Measurements from ENCODE around the gene DHRS4L2. TPM values are rescaled to one million over a fixed set of nuclear protein-coding genes. Genes with fewer than 3 reads are reported as not detected.
"Not testable (repeated sequence)": the region's sequence is repeated elsewhere in the genome, so short reads cannot be mapped to it uniquely, and the experiment has no call there.

Gene DHRS4L2
- total RNA-seq, 1 experiment from 2014 or later, result 13.5 TPM

- not testable (repeated sequence) for H3K9me3 ChIP-seq, H3K36me3 ChIP-seq, H3K4me3 ChIP-seq, H3K27me3 ChIP-seq, DNase-seq
These were observed 27.0 kb upstream of the DHRS4L2 start for GRCh38 chr14:23961704-23962103.

DNA sequence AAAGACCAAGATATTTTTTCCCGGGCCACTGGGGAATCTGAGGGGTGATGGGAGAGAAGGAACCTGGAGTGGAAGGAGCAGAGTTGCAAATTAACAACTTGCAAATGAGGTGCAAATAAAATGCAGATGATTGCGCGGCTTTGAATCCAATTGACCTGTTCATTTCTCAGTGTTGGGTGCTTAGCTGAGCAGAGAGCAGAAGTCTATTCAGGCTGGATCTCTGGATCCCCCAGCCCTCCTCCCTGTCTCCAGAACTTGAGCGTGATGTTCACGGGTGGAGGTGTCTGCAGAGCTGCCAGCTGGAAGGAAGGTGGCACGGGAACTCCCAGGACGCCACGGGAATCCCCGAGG lies 19.6 kb upstream of the DHRS4L2 start:
- not testable (repeated sequence) for H3K27me3 ChIP-seq, H3K4me3 ChIP-seq, H3K36me3 ChIP-seq, DNase-seq, H3K9me3 ChIP-seq

DNA sequence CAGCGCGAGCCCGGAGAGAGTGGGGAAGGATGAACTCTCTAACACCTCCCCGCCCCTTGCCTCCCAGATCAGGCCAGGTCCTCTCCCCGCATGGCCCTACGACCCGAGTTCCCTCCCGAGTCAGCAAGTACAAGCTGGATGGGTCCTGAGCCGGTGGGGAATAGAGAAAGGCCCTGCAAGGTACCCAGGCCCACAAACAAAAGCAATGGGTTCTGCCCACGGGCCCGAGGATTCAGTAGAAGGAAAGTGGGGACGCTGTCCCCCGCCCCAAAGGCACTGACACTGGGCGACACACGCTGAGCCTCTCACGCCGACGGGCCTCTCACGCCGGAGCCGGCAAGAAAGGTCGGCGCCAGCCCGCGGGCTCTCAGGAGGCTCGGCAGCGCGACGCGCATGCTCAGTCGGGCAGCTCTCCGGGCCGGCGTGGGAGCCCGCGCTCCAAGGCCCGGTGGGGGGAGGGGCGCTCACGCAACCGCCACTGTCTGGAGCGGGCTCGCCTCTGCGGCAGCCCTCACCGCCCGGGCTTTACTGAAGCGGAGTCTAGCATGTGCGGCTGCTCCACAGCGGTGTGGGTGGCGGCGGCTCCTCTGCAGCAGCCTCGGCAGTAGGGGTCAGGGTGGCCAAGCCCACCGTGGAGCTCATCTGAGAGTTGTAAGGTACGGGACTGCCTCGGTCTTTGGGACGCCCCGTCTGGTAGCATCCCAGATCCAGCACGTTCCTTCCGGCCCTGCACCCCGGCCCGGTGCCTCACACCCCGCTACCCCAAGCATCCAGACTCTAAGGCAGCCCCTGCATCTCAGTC lies 19.0 kb upstream of the DHRS4L2 start:
- not testable (repeated sequence) for DNase-seq, H3K27me3 ChIP-seq, H3K36me3 ChIP-seq, H3K9me3 ChIP-seq, H3K4me3 ChIP-seq

GRCh38 chr14:23970283-23970659 lies 18.5 kb upstream of the DHRS4L2 start:
- not testable (repeated sequence) for H3K4me3 ChIP-seq, H3K27me3 ChIP-seq, DNase-seq, H3K9me3 ChIP-seq, H3K36me3 ChIP-seq

DNA sequence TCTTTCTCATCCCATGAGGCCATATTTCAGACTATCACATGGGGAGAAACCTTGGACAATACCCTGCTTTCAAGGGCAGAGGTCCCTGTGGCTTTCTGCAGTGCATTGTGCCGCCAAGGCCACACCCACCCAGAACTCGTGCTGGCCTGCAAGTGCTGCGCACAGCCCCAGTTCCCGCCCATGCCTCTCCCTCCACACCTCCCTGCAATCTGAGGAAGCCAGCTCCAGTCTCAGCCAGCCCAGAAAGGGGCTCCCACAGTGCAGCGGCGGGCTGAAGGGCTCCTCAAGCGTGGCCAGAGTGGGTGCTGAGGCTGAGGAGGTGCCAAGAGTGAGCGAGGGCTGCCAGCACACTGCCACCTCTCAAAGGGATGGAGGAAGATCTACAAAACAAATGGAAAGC lies 15.6 kb upstream of the DHRS4L2 start:
- H3K4me3 ChIP-seq, H3K27me3 ChIP-seq, DNase-seq, H3K36me3 ChIP-seq, H3K9me3 ChIP-seq: not testable (repeated sequence)

DNA sequence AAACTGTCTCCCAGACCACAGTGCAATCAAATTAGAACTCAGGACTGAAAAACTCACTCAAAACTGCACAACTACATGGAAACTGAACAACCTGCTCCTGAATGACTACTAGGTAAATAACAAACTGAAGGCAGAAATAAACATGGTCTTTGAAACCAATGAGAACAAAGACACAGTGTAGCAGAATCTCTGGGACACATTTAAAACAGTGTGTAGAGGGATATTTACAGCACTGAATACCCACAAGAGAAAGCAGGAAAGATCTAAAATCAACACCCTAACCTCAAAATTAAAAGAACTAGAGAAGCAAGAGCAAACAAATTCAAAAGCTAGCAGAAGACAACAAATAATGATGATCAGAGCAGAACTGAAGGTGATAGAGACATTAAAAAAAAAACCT lies 14.7 kb upstream of the DHRS4L2 start:
- H3K4me3 ChIP-seq, result not testable (repeated sequence)

GRCh38 chr14:23977208-23977607 lies 11.5 kb upstream of the DHRS4L2 start:
- not testable (repeated sequence) for H3K27me3 ChIP-seq, DNase-seq, H3K4me3 ChIP-seq, H3K36me3 ChIP-seq, H3K9me3 ChIP-seq

More for the DNA sequence above, 14.7 kb upstream of the DHRS4L2 start:
- H3K36me3 ChIP-seq, H3K9me3 ChIP-seq, DNase-seq, H3K27me3 ChIP-seq: not testable (repeated sequence)

DNA sequence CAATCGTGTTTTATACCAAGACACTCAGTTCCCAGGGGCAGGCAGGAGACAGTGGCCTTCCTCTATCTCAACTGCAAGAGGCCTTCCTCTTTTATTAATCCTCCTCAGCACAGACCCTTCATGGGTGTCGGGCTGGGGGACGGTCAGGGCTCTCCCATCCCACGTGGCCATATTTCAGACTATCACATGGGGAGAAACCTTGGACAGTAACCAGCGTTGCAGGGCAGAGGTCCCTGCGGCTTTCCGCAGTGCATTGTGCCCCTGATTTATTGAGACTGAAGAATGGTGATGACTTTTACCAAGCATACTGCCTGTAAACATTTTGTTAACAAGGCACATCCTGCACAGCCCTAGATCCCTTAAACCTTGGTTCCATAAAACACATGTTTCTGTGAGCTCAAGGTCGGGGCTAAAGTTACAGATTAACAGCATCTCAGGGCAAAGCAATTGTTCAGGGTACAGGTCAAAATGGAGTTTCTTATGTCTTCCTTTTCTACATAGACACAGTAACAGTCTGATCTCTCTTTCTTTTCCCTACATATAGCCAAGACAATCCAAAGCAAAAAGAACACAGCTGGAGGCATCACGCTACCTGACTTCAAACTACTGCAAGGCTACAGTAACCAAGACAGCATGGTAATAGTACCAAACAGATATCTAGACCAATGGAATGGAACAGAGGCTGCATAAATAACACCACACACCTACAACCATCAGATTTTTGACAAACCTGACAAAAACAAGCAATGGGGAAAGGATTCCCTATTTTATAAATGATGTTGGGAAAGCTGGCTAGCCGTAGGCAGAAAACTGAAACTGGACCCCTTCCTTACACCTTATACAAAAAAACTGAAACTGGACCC lies 6.5 kb upstream of the DHRS4L2 start:
- H3K4me3 ChIP-seq, DNase-seq, H3K27me3 ChIP-seq, H3K9me3 ChIP-seq, H3K36me3 ChIP-seq: not testable (repeated sequence)

DNA sequence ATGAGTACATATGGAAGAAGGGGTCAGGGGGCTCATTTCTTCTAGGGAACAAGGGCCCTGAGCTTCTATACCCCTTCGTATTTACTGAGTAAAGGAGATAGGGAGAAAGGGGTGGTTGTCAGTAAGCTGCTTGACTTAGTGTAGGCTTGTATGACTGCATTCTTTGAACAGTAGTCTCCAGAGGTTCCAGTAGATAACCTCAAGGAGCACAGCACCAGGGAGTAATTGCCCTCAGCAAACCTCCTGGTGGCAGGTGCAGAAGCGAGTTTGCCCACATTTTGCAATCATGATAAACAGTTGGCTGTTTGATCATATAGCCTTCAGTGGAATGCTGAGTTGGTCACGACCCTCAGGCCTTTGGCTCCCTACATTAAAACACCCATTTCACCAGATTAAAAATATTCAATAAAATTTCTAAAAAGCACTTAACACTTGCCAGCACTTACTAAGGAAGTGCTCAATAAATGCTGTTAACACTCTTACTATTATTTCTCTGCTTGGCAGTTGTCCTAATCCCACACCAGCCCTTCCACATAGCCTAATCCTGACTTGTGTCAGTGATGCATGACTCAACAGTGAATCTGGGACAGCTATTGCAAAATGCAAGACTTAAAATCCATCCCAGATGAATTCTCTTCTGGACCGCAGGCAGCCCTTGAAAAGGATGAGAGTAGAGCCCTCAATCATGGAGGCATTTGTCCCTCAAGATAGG lies 3.7 kb upstream of the DHRS4L2 start:
- no peak overlapping the region for H3K4me3 ChIP-seq
- H3K9me3 ChIP-seq, result no peaks in the 10 kb centered on the region
- peak; percentile 50 for DNase-seq
- no peaks in the 10 kb centered on the region for H3K36me3 ChIP-seq
- H3K27me3 ChIP-seq, result no peaks in the 10 kb centered on the region

DNA sequence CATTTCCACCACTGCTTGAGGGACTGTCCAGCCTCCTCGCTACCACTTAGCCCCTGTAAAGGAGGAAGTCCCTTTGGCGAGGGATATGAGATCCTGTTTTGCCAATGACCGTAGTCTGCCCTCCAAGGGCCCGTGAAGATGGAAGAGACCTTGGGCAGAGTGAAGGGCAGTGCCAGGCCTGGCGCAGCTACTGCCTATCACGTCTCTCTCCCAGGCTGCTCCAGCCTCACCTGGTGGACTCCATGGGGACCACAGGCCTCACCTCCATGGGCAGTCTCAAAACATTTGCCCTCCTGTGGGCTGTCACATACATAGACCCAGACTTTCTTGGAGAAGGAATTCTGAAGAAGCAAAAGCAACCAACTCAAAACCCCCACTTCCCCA lies 514 bp upstream of the DHRS4L2 start:
- not testable (repeated sequence) for DNase-seq, H3K36me3 ChIP-seq, H3K27me3 ChIP-seq, H3K9me3 ChIP-seq
- H3K4me3 ChIP-seq, result peak overlapping the region; percentile 52

- H3K27me3 ChIP-seq, H3K36me3 ChIP-seq, H3K9me3 ChIP-seq, H3K4me3 ChIP-seq, DNase-seq: not testable (repeated sequence)
These were observed 1.2 kb downstream of the DHRS4L2 start for GRCh38 chr14:23989734-23990445.

DNA sequence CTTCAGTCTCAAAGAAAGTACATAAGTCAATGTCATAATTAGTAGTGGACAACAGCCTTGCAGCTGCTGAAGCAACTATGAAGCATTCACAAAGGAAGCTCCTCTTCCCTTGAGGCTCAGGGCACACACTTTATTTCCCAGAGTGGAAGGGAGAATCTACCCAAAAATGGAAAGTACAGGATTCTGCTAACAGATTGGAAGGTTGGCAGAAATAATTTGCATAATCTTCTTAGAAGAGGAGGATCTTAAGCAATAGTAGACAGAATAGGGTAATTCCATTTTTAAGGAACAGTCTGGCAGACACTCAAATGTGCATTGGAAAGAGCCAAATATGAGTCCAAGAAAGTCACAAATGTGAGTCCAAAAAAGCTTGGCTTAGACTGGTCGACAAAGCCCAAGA lies 2.2 kb downstream of the DHRS4L2 start:
- not testable (repeated sequence) for H3K27me3 ChIP-seq, DNase-seq, H3K4me3 ChIP-seq, H3K36me3 ChIP-seq, H3K9me3 ChIP-seq

- not testable (repeated sequence) for H3K27me3 ChIP-seq, H3K4me3 ChIP-seq, H3K9me3 ChIP-seq, DNase-seq, H3K36me3 ChIP-seq
These were observed 4.3 kb downstream of the DHRS4L2 start for GRCh38 chr14:23993042-23993441.

DNA sequence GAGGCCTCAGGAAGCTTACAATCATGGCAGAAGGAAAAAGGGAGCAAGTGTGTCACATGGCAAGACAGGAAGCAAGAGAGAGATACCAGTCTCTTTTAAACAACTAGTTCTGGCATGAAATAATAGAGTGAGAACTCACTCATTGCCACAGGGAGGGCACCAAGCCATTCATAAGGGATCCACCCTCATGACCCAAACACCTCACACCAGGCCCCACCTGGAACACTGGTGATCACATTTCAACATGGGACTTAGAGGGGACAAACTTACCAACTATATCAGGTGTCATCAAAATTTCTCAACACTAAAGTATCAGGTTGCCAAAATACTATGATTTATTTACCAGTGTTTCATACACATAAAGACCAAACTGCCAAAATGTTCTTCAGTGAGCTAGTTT lies 7.3 kb downstream of the DHRS4L2 start:
- DNase-seq, H3K36me3 ChIP-seq, H3K4me3 ChIP-seq, H3K27me3 ChIP-seq, H3K9me3 ChIP-seq: not testable (repeated sequence)

GRCh38 chr14:23996825-23997224 lies 8.1 kb downstream of the DHRS4L2 start:
- H3K36me3 ChIP-seq, H3K4me3 ChIP-seq, H3K9me3 ChIP-seq, H3K27me3 ChIP-seq, DNase-seq: not testable (repeated sequence)

DNA sequence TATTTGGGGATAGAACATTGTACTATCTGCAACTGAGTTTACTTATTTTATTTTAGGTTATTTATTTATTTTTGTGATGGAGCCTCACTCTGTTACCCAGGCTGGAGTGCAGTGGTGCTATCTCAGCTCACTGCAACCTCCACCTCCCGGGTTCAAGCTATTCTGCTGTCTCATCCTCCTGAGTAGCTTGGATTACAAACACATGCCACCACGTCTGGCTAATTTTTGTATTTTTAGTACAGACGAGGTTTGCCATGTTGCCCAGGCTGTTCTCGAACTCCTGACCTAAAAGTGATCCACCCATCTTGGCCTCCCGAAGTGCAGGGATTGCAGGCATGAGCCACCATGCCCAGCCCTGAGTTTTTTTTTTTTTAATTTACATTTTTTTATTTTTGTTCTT lies 10.9 kb downstream of the DHRS4L2 start:
- H3K27me3 ChIP-seq, result not testable (repeated sequence)

DNA sequence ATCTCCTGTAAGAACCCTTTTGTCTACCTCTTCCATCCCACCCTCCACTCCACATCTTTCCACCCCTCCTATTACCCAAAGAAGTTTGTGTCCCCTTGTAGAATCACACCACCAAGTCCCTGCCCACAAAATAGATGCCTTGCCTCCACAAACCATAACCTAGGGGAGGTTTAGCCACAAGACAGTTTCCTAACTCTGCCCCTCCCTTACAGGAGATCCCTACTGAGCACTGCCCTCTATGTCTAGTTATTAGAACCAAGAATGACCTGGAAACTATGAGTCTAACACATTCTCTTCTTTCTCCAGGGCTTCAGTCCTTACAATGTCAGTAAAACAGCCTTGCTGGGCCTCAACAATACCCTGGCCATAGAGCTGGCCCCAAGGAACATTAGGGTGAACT lies 12.3 kb downstream of the DHRS4L2 start:
- DNase-seq, H3K27me3 ChIP-seq, H3K36me3 ChIP-seq, H3K9me3 ChIP-seq, H3K4me3 ChIP-seq: not testable (repeated sequence)

More for the DNA sequence above, 10.9 kb downstream of the DHRS4L2 start:
- not testable (repeated sequence) for DNase-seq, H3K36me3 ChIP-seq, H3K4me3 ChIP-seq, H3K9me3 ChIP-seq

Measured in MG63 (cell line).